Measurements from ENCODE around the gene ATP2A1.

The ATP2A1 gene

GRCh38 chr16:28905800-28906372 is 27.6 kb downstream of the ATP2A1 start:
- no peaks in the 10 kb centered on the region for H4K20me1 ChIP-seq (ENCODE audit: insufficient read depth, low read length)
- TF ChIP-seq EZH2 (optimal IDR thresholded peaks at IDR 0.05; ENCODE audit: low read depth, low read length) (no peak), EZH2phosphoT487 (IDR thresholded peaks at IDR 0.05; ENCODE audit: low read length) (no peak)
- TF ChIP-seq, protein P1, sequence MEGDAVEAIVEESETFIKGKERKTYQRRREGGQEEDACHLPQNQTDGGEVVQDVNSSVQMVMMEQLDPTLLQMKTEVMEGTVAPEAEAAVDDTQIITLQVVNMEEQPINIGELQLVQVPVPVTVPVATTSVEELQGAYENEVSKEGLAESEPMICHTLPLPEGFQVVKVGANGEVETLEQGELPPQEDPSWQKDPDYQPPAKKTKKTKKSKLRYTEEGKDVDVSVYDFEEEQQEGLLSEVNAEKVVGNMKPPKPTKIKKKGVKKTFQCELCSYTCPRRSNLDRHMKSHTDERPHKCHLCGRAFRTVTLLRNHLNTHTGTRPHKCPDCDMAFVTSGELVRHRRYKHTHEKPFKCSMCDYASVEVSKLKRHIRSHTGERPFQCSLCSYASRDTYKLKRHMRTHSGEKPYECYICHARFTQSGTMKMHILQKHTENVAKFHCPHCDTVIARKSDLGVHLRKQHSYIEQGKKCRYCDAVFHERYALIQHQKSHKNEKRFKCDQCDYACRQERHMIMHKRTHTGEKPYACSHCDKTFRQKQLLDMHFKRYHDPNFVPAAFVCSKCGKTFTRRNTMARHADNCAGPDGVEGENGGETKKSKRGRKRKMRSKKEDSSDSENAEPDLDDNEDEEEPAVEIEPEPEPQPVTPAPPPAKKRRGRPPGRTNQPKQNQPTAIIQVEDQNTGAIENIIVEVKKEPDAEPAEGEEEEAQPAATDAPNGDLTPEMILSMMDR (IDR thresholded peaks at IDR 0.05; ENCODE audit: low read length), result no peak
- no peaks in the 10 kb centered on the region for H3K79me2 ChIP-seq (ENCODE audit: low read length)
- no peak overlapping the region for H2AFZ ChIP-seq (ENCODE audit: low read length)
- no peaks in the 10 kb centered on the region for H3K9me2 ChIP-seq (replicated peaks; ENCODE audit: insufficient read depth, low read length)
- H3K36me3 ChIP-seq (replicated peaks; ENCODE audit: insufficient read depth, low read length), result no peaks in the 10 kb centered on the region
- no peak overlapping the region for H3K4me3 ChIP-seq (ENCODE audit: low read length)
- no peak overlapping the region for H3K4me2 ChIP-seq (ENCODE audit: low read depth, low read length)
- no peak overlapping the region for H3K9ac ChIP-seq (ENCODE audit: low read length)
- no peaks in the 10 kb centered on the region for H3K27me3 ChIP-seq (replicated peaks; ENCODE audit: insufficient read depth, low read length)
- no peaks in the 10 kb centered on the region for H3K9me3 ChIP-seq (replicated peaks; ENCODE audit: insufficient read depth, low read length)
- H3K4me1 ChIP-seq (ENCODE audit: low read length), result no peaks in the 10 kb centered on the region
- DNase-seq, result no peak
- no peaks in the 10 kb centered on the region for H3F3A ChIP-seq (ENCODE audit: insufficient read depth, low read length)
- no peak overlapping the region for H3K27ac ChIP-seq (ENCODE audit: low read length)

DNA sequence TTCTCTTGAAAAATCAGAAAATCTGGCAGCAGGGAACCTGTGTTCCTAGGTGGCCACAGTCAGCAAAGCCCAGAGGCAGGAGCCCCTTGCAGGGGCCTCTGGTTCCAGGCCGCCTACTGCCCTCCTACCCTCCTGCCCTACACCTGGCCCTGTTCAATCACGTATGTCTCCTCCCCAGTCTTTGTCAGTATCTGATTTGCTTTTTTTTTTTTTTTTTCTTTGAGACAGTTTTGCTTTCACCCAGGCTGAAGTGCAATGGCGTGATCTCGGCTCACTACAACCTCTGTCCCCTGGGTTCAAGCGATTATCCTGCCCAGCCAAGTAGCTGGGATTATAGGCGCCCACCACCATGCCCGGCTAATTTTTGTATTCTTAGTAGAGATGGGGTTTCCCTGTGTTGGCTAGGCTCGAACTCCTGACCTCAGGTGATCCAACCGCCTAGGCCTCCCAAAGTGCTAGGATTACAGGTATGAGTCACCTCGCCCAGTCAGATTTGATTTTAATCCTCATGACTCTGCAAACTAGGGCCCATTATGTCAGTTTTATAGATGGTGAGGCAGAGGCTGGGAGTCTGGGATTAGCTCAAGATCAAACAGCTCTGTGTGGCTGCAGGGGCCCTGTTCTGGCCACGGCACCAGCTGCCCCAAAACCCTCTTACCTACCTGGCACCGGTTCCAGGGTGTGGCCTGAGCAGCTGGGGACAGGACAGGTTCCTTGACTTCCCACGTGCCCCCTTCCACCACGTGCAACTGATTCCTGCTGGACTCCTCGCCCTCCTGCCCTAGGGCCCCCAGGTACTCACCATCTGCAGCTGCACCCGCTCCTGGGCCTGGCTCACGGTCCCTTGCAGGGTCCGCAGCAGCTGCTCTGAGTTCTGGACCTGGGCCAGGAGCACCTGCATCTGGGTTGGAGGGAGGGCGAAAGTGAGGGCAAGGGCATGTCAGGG is 32.1 kb downstream of the ATP2A1 start:
- Histone ChIP-seq H3F3A (ENCODE audit: insufficient read depth, low read length) (no peaks in the 10 kb centered on the region), H3K4me3 (ENCODE audit: low read length) (no peak overlapping the region), H3K4me2 (ENCODE audit: low read depth, low read length) (no peak overlapping the region), H3K9me2 (replicated peaks; ENCODE audit: insufficient read depth, low read length) (no peaks in the 10 kb centered on the region), H4K20me1 (ENCODE audit: insufficient read depth, low read length) (no peaks in the 10 kb centered on the region), H3K9ac (ENCODE audit: low read length) (no peak overlapping the region), H3K36me3 (replicated peaks; ENCODE audit: insufficient read depth, low read length) (no peaks in the 10 kb centered on the region), H3K79me2 (ENCODE audit: low read length) (no peaks in the 10 kb centered on the region), H3K4me1 (ENCODE audit: low read length) (no peaks in the 10 kb centered on the region), H3K27me3 (replicated peaks; ENCODE audit: insufficient read depth, low read length) (no peaks in the 10 kb centered on the region), H3K9me3 (replicated peaks; ENCODE audit: insufficient read depth, low read length) (no peaks in the 10 kb centered on the region), H2AFZ (ENCODE audit: low read length) (no peak overlapping the region), H3K27ac (ENCODE audit: low read length) (no peak overlapping the region)
- TF ChIP-seq, protein P1 (IDR thresholded peaks at IDR 0.05; ENCODE audit: low read length), result no peak
- TF ChIP-seq EZH2 (optimal IDR thresholded peaks at IDR 0.05; ENCODE audit: low read depth, low read length), result no peak
- TF ChIP-seq EZH2phosphoT487 (IDR thresholded peaks at IDR 0.05; ENCODE audit: low read length), result no peak
- DNase-seq, result no peak

- Histone ChIP-seq H4K20me1 (ENCODE audit: insufficient read depth, low read length) (no peaks in the 10 kb centered on the region), H3K4me2 (ENCODE audit: low read depth, low read length) (no peak overlapping the region), H3K9me2 (replicated peaks; ENCODE audit: insufficient read depth, low read length) (no peaks in the 10 kb centered on the region), H3K27ac (ENCODE audit: low read length) (no peak overlapping the region), H3K9ac (ENCODE audit: low read length) (no peak overlapping the region), H3K79me2 (ENCODE audit: low read length) (no peaks in the 10 kb centered on the region), H3K36me3 (replicated peaks; ENCODE audit: insufficient read depth, low read length) (no peaks in the 10 kb centered on the region), H3K4me1 (ENCODE audit: low read length) (no peaks in the 10 kb centered on the region), H2AFZ (ENCODE audit: low read length) (no peak overlapping the region), H3K4me3 (ENCODE audit: low read length) (no peak overlapping the region), H3K27me3 (replicated peaks; ENCODE audit: insufficient read depth, low read length) (no peaks in the 10 kb centered on the region), H3K9me3 (replicated peaks; ENCODE audit: insufficient read depth, low read length) (no peaks in the 10 kb centered on the region), H3F3A (ENCODE audit: insufficient read depth, low read length) (no peaks in the 10 kb centered on the region)
- no peak for TF ChIP-seq EZH2 (optimal IDR thresholded peaks at IDR 0.05; ENCODE audit: low read depth, low read length)
- TF ChIP-seq, protein P1 (IDR thresholded peaks at IDR 0.05; ENCODE audit: low read length), result no peak
- DNase-seq, result no peak
These were observed 34.3 kb downstream of the ATP2A1 start for GRCh38 chr16:28912558-28912957.

All from MM.1S (cell line).